HG03432 (cell line): ENCODE measurements around the gene GPC6.

Experiments
- ATAC-seq: cut with Tn5 transposase; IDR thresholded peaks from one replicate; pipeline ENCODE4 v1.9.1; 2021; ENCODE audit warnings: mild to moderate bottlenecking, moderate library complexity; ENCODE audit not compliant: unreplicated experiment

The GPC6 gene

DNA sequence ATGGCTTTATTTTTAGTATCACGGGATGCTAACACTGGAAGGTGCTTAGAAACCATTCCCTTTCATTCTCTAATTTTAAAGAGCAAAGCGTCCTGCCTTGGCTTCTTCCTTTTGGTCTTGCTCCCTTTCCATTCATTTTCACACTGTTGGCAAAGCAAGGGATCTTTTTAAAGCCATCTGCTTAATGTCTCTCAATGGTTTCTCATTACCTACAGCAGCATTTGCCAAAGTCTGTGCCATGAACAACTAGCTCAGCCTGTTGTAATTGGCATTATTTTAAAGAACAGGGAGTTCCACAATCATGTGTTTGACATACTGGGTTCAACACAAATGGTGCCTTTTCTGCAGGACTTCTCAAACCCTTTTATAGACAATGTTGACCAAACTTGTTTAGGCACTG is 444.3 kb downstream of the GPC6 start:
- no peak for ATAC-seq

DNA sequence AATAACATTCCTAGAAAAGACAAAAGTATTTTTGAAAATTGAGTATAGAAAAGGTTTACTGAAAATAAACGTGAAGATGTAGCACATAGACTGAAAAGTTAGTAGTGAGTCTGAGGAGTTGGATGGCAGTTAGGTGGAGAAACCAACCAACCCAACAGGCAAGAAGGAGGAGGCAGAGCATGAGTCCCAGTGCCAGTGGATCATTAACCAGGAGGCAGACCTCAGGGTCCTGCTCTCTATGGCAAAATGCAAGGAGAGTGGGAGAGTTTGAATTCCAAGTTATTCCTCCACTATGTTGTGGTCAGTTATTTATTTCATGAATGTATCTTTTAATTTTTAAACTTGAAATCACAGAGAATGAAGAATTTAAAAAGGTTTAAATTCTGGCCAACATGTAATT is 446.4 kb downstream of the GPC6 start:
- no peak for ATAC-seq

GRCh38 chr13:93673885-93674284 is 447.3 kb downstream of the GPC6 start:
- ATAC-seq: no peak

- no peak for ATAC-seq
Measured at GRCh38 chr13:93674337-93674755, 447.7 kb downstream of the GPC6 start.

DNA sequence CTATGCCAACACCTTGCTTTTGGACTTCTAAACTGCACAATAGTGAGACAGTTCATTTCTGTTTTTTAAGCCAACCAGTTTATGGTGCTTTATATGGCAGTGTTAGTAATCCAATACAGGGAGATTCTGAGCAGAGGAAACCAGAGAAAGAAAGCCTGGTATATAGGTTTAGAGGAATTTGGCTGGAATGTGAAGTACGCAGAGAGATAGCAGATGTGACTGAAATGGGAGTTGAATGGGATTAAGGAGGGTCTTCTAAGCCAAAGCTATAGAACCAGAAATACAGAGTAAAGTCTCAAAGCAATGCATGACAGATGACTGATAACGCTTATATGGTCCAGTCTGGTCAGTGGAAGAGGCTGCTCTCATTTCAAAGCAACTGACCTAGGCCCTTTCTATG is 453.7 kb downstream of the GPC6 start:
- no peak for ATAC-seq

DNA sequence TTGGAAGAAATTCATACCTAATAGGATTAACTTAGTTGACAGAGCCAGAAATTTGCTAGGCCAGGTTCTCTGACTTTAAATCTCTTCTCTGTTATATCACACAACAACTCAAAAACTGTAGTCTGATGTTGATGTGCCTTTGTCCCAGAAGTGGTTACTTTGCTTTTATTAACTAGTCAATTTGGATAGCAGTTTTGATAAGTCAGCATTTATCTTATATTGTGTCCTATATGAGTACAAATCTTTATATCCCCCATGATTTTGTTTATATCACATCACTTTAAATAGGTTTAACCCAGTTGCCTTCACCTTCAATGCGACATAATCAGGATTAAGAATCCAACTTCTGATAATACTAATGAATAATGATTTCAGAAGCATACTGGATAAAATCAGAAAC is 459.3 kb downstream of the GPC6 start:
- no peak for ATAC-seq

GRCh38 chr13:93686399-93686798 is 459.8 kb downstream of the GPC6 start:
- no peak for ATAC-seq

- no peak for ATAC-seq
Measured at GRCh38 chr13:93687261-93687660, 460.7 kb downstream of the GPC6 start.

DNA sequence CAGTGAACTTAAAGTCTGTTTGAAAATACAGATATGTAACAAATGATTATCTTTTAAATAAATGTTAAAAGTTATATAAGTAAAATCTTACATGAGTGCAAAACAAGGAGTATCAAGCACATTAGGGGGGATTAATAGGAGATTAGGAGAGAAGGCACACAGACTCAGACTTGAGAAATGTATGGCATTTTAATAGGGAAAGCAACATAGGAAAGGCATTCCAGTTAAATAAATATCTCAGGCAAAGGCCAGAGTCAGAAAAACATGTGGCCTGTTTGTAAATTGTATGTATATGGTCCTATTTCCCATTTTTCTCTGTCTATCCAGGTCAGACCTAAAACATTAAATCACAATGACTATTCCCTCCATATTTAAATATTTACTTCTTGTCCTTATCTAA is 462.7 kb downstream of the GPC6 start:
- ATAC-seq: no peak

- ATAC-seq: no peak
Measured at GRCh38 chr13:93690139-93690538, 463.5 kb downstream of the GPC6 start.

- ATAC-seq: no peak
Measured at GRCh38 chr13:93698016-93698613, 471.5 kb downstream of the GPC6 start.

GRCh38 chr13:93700115-93700514 is 473.5 kb downstream of the GPC6 start:
- ATAC-seq: no peak

- no peak for ATAC-seq
Measured at GRCh38 chr13:93708308-93709075, 481.9 kb downstream of the GPC6 start.

DNA sequence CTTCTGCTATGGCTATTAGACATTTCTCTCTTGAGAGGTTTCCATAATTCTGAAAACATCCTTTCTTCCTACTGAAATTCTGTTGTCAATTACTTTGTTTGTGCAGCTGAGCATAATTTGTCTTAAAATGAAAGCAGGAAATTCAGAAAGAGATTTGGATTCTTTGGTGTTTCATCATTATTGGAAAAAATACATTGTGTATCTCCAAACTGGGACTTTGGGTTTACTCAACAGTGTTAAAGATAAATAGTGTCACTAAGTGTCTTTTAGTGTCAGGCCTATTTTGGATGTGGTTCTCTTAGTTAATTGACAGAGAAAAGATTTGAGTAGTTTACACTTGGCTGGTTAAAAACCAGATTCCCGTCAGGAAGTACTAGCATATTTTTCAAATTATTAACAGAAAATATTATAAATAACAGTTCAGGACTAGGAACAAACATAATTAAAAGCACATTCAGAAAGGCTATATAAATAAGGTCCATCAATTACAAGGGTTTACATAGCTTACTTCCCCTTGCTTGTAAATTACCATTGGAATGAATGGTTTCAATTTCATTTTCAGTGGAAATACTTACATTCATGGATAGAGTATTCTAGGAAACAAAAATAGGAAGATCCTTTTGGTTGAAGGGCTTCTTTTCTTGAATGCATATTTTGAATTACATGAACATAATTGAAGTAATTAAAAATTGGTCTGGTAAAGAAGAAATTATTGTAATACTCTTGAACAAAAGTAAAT is 483.1 kb downstream of the GPC6 start:
- ATAC-seq: no peak

- no peak for ATAC-seq
Measured at GRCh38 chr13:93714171-93714570, 487.6 kb downstream of the GPC6 start.

DNA sequence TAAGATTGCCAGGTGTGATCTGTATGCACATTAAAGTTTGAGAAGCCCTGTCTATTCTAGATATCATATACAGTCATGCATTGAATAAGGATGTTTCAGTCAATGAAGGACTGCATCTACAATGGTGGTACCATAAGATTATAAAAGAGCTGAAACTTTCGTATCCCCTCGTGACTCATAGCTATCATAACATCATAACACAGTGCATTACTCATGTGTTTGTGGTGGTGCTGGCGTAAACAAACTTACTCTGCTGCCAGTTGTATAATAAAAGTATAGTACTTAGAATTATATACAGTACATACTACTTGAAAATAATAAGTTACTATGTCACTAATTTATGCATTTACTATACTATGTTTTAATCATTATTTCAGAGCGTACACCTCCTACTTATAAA is 489.3 kb downstream of the GPC6 start:
- ATAC-seq: no peak

- ATAC-seq: no peak
Measured at GRCh38 chr13:93716623-93717022, 490.0 kb downstream of the GPC6 start.

- ATAC-seq: no peak
Measured at GRCh38 chr13:93721483-93721882, 494.9 kb downstream of the GPC6 start.

DNA sequence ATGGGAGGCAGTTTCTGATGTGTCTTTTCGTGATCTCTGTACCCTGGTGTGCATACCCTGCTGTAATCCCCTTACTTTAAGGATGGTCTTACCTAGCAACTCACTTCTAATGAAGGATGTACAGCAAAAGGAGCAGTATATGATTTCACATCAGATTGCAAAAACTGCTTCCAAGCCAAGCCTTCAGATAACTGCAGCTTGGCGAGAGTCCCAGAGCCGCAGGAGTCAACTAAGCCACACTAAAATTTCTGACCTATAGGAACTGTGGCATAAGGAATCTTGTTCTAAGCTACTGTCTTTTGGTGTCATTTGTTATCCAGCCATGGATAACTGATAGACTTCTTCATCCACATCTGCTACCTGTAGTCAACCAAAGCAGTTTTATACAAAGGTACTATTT is 496.7 kb downstream of the GPC6 start:
- no peak for ATAC-seq

DNA sequence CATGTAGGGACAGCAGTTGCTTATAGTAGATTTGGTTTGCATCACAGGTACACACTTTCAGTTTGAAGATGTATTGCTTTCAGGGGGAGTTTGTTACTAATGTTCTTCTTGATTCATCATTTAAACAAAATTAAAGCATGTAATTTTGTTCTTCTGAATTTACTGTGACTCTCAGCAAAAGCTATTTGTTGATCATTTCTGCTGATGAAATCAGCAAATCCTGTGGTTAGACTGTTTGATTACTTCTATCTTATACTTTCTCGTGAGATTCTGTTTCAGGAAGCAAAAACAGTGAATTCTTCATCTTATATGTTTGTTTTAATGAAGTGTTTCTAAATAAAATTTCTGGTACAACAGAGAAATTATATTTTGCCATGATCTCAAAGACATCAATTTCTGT is 497.6 kb downstream of the GPC6 start:
- no peak for ATAC-seq

DNA sequence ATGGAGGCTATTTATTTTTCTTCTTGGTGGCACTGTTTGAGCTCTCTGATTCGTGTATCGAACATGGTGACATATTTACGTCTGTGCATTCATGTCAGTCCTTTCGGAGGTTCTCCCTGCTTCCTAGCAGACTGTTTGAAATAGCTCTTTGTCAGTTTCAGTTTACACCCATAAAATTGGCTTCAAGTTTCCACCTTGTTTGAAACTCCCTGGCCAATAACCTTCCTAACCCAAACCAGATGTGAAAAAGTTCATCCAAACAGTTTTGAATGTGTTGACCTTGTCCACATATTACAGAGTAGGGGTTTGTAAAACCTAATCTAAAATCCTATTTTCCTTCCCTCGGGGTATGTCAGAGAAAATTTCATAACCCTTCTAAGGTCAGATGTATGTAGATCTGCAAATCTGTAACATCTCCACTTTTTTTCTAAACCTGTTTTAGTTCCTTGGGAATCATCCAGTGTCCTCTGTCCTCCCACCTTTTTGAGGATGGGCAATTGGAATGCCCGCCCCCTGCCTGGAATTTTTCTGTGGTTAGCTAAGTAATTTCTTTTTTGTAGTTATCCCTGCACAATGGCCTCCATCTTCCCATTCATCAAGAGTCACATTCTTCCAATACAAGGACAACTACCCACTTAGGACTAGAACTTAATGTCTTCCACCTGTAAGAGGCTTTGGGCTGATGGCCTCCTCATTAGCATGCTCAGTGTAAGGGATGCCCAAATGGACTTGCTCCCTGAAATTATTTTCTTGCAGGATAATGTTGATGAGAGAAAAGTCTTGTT is 499.8 kb downstream of the GPC6 start:
- no peak for ATAC-seq
